Stimulated activated naive CD4-positive, alpha-beta T cell (primary cell): ENCODE data around the gene PTAFR.

Experiments used
- DNase-seq, 6 experiments: peaks; one replicate each; lab custom pipeline; 2025; lab: John Stamatoyannopoulos, UW

Gene PTAFR

DNA sequence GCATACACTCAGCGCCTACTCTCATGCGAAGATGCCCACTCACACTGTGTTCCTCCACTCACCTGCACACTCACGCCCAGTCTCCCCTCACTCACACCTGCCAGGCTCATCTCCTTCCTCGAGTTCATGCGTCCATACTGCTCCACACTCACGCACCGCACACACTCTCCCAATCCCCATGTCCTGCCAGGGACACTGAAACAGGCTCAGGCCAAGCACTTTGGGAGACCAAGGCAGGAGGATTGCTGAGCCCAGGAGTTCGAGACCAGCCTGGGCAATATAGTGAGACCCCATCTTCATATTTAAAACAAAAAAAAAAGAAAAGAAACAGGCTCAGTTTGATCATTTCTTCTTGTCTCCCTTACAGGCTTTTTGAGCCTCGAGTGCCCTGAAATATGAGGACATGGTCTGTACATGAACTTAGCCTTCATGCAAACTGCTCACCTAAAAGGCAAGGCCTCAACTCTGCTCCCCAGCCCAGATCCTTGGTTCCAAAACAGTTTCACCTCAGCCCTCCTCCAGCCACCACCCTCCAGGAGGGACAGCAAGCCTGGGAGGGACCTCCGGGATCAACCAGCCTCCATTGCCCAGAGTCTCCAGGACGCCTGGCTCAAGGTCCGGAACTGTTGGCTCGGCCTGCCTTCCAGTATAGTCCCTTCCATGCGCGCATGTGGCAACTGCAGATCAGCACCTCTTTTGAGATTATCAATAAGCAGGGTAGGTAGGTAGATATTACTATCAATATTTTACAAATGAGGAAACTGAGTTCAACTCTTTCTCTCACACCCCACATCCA is 2.4 kb upstream of the PTAFR start:
- no peak for DNase-seq

GRCh38 chr1:28175955-28176485 is 470 bp downstream of the PTAFR start:
- DNase-seq = no peak

DNA sequence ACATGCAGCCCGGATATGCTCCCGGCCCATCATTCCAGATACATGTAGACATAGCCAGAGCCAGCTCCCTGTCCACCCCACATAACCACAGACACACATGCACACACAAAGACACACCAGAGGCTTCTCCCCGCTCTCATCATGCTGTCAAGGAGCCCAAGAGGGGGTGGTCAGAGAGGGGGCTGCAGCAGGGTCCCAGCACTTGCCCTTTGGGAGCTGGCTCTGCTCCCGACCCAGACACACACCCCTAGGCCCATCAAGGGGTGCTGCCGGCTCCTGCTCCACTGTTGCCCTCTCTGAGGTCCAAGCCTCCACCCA is 2.6 kb downstream of the PTAFR start:
- no peak for DNase-seq

GRCh38 chr1:28173151-28173979 is 3.1 kb downstream of the PTAFR start:
- DNase-seq = no peak

DNA sequence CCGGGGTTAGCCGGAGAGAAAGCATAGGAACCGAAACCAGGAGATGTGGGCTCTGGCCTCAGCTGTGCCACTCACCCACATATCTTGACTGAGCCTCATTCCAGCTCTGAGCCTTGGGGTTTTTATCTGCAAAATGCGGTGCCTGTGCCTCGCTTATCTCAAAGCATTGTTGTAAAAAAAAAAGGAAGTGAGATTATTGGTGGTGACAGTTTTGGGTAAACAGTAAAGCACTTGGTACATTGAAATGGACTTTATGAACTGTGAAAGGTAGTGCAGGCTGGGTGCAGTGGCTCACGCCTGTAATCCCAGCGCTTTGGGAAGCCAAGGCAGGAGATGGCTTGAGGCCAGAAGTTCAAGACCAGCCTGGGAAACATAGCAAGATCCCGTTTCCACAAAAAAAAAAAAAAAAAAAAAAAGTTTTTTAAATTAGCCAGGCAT is 3.8 kb downstream of the PTAFR start:
- DNase-seq = peak in 2 of 6 experiments; percentile 5 to 19

DNA sequence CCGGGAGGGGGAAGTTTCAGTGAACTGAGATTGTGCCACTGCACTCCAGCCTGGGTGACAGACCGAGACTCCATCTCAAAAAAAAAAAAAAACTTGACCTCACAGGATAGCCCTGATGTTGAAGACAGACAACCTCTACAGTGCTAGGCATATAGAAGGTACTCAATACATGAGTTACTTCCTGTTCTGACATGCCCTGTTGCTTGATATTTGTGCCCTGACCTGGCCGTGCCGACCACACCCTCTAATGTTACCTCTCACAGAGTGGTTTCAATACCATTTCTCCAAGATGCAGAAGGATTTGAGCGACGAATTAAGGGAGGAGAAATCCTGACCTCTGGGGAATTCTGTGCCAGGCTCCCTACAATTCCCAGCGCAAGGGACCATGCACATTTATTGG is 5.2 kb downstream of the PTAFR start:
- DNase-seq = no peak

DNA sequence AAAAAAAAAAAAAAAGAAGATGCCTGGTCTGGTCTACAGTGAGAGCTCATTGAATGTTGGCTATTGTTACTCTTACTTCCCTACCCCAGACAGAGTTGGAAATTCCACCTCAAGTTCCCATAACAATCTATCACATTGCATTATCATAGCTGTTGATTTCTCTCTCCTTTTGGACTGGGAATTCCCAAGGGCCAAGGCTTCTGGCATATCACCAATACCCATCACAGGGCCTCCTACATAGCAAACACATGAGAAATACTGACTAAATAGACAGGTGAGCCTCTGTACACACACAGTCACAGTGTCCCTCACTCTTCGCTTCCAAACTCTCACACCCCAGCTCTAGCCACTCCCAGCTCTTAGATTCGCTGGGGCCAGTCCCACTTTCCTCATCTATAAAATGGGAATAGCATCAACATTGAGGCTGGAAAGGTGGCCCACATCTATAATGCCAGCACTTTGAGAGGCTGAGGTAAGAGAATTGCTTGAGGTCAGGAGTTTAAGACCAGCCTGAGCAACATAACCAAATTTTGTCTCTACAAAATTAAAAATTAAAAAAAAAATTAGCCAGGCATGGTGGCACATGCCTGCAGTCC is 6.4 kb downstream of the PTAFR start:
- no peak for DNase-seq

DNA sequence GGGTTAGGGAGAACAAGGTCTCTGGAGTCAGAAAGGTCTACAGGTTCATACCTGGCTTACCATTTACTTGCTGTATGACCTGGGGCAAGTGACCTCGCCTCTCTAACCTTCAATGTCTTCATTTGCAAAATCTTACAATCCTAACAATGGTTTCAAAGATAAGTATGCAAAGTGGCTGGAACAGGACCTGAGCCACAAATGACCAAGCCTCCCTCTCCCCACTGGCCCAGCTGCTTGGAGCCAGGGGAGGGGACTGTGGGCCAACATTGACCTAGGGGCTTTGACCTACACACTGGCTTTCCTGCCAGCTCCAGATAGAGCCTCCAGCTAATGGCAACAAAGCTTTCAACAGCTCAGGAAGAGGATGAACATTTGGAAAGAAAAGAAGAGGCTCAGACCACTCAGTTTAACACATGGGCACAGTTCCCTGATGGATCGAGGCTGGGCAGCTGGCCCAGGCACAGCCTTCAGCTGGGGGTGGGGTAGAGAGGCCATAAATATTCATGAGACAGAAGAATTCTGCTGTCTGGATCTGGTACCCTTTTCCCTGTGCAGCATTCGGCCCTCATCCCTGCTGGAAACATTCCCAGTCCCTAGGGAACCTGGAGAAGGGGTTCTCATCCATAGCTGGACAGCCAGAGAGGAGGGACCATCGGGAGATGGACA is 12.9 kb downstream of the PTAFR start:
- no peak for DNase-seq

DNA sequence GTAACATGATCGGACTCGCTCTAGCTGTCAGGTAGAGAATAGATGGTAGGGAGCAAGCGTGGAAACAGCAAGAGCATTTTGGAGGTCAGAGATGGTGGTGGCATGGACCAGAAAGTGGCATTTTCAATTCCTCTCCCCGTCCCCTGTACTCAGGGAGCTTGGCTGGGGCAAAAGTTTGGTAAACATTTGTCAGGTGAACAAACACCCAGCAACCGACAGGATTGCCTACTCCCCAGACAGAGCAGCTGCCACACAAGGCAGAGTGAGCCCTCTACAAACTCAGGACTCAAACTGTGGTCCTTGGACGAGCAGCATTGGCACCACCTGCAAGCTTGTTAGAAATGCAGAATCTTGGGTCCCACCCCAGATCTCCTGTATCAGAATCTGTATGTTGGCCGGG is 14.3 kb downstream of the PTAFR start:
- DNase-seq = no peak

DNA sequence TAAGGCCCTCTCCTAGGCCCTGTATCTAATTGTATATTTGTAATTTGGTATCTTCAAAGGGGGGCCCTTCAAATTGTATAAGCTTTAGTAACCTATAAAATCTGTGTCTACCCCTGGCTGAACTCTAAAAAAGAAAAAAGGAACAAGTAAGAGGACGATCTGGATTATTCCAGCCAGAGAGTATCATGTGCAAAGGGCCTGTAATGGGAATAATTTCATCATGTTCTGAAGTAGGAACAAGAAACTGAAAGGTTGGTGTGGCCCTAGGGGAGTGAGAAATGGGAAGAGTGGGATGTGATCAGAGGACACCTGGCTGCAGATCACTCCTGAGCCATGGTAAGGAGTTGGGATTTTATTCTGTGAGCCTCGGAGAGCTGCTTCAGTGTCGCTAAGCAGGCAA is 14.7 kb downstream of the PTAFR start:
- DNase-seq = no peak

- DNase-seq = no peak
Observed at GRCh38 chr1:28160782-28161266, 15.7 kb downstream of the PTAFR start.

- no peak for DNase-seq
Observed at GRCh38 chr1:28159680-28160079, 16.8 kb downstream of the PTAFR start.

GRCh38 chr1:28159243-28159642 is 17.2 kb downstream of the PTAFR start:
- DNase-seq = no peak

- DNase-seq = no peak
Observed at GRCh38 chr1:28157894-28158293, 18.6 kb downstream of the PTAFR start.

GRCh38 chr1:28156821-28157220 is 19.7 kb downstream of the PTAFR start:
- DNase-seq = no peak

GRCh38 chr1:28155628-28156027 is 20.9 kb downstream of the PTAFR start:
- DNase-seq = no peak

GRCh38 chr1:28154078-28154594 is 22.4 kb downstream of the PTAFR start:
- DNase-seq = no peak

DNA sequence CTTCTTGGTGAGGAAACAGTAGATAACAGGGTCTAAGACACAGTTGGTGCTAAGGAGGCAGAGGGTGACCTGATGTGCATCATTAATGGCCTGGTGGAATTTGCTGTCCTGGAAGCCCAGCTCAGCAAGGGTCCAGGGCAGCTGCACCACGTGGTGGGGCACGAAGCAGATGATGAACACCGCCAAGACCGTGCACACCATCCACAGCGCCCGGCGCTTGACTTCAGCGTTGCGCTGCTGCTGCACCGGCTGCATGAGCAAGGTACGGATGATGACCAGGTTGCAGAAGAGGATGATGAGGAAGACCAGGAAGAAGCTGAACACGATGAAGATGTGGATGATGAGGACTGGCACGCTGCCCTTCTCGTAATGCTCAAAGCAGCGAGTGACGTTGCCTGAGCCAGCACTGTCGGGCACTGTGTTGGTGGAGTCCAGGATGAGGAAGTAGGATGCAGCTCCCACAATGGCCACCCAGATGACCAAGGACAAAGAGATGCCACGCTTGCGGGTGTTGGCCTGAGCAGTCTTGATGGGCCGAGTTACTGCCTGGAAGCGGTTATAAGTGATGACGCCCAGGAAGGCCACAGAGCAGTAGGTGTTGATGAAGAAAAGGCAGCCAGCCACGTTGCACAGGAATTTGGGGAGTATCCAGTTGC is 26.2 kb downstream of the PTAFR start:
- no peak for DNase-seq

GRCh38 chr1:28148880-28149195 is 27.7 kb downstream of the PTAFR start:
- DNase-seq = no peak

DNA sequence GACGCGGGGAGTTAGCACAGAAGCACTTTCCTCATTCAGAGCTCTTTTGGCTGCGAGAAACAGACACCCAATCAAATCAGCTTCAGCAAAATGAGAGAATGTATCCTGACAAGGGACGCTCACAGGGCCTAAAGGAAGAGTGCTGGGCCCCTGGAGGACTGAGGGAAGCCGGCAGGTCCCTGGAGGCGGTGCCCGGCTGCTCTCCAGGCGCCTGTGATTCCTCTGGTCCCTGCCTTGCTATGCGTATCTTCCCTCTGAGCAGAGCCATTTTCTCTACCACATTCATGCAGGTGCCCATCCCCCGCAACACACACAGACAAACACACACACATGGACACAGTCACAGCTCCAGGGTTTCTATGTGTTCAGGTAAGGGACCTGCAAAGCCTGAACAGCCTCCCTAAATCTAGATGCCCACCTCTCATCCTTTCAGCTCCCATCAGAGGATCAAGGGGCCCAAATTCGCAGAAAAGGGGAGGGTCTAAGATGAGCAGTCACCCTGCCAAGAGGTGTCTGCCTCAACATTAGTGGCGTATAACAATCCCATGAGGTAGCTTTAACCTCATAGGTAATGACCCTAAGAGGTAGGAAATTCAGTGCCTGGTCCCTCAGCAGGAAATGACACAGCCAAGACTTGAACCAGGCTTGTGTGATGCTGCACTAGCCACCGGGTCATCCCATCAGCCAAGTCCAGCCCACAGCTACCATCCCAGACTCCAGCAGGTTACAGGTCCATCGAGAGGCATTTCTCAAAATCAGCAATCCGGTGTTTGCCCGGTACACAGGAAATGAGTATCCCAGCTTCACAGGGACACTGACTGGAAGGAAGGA is 29.0 kb downstream of the PTAFR start:
- DNase-seq = no peak

DNA sequence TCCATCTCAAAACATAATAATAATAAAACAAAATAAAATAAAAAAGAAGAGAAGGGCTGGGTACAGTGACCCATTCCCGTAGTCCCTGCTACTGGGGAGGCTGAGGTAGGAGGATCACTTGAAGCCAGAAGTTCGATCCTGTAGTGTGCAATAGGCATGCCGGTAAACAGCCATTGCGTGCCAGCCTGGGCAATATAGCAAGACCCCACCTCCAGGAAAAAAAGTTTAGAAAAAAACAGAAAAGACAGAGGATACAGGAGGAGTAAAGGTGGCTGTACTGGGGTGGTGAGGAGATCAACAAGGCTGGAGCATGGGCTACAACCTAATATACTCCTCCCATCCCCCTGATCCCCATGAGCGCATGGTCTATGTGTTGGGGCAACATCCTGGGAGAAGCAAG is 30.8 kb downstream of the PTAFR start:
- DNase-seq = no peak
